ENCODE data around the gene OR10A6.

Gene OR10A6

GRCh38 chr11:7896009-7896785 lies 34.9 kb downstream of the OR10A6 start:
- H3K4me3 ChIP-seq (ENCODE audit: low read depth in 1 of 2, low read length in 2 of 2): no peak overlapping the region
- no peaks in the 10 kb centered on the region for H3K9me3 ChIP-seq (ENCODE audit: low read length)
- no peak overlapping the region for H3K27ac ChIP-seq (ENCODE audit: low read depth, low read length)
- H3K36me3 ChIP-seq (ENCODE audit: insufficient read depth, low read length): no peaks in the 10 kb centered on the region
- no peaks in the 10 kb centered on the region for H3K27me3 ChIP-seq (ENCODE audit: control insufficient read depth in 1 of 2, insufficient read depth in 2 of 2, low read length in 2 of 2)
- no peak overlapping the region for H3K9ac ChIP-seq (ENCODE audit: low read length)
- H3K4me1 ChIP-seq (ENCODE audit: insufficient read depth, low read length): no peaks in the 10 kb centered on the region

DNA sequence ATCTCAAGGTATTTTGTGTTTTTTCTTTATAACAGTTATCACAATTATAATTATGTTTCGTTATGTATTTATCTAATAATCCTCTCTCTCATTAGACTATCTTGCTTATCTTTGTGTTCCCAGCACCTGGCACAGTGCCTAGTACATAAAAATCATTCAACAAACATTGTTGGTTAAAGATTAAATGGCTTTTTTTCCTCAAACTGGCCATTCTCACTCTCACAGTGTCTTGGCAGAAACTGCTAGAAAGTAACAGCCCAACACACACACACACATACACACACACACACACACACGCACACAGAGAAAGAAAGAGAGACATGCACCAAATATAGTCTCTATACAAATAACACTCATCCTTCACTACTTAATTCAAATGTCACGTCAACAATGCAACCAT lies 36.8 kb downstream of the OR10A6 start:
- H3K27ac ChIP-seq (ENCODE audit: low read depth, low read length): no peak overlapping the region
- H3K27me3 ChIP-seq (ENCODE audit: control insufficient read depth in 1 of 2, insufficient read depth in 2 of 2, low read length in 2 of 2): no peaks in the 10 kb centered on the region
- H3K9me3 ChIP-seq (ENCODE audit: low read length): no peaks in the 10 kb centered on the region
- no peaks in the 10 kb centered on the region for H3K4me1 ChIP-seq (ENCODE audit: insufficient read depth, low read length)
- no peak overlapping the region for H3K9ac ChIP-seq (ENCODE audit: low read length)
- H3K4me3 ChIP-seq (ENCODE audit: low read depth in 1 of 2, low read length in 2 of 2): no peak overlapping the region
- H3K36me3 ChIP-seq (ENCODE audit: insufficient read depth, low read length): no peaks in the 10 kb centered on the region

DNA sequence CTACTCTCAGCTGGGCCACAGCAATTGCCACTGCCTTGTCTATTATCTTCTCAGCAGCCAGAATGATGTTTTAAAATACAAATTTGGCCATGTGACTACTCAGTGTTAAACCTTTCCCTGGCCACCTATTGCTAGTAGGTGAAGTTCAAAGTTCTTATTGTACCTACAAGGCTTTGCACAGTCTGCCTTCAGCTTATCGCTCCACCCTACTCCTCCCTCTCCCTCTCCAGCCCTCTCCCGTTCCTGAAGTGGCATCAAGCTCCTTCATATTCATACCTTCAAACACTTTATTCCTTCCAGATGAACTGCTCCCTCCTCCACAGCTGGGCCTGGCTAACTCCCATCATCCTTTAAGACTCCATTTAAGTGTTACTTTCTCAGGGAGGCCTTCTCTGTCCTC lies 37.3 kb downstream of the OR10A6 start:
- Histone ChIP-seq H3K27ac (ENCODE audit: low read depth, low read length) (no peak overlapping the region), H3K9ac (ENCODE audit: low read length) (no peak overlapping the region), H3K4me3 (ENCODE audit: low read depth in 1 of 2, low read length in 2 of 2) (no peak overlapping the region), H3K4me1 (ENCODE audit: insufficient read depth, low read length) (no peaks in the 10 kb centered on the region), H3K9me3 (ENCODE audit: low read length) (no peaks in the 10 kb centered on the region), H3K27me3 (ENCODE audit: control insufficient read depth in 1 of 2, insufficient read depth in 2 of 2, low read length in 2 of 2) (no peaks in the 10 kb centered on the region), H3K36me3 (ENCODE audit: insufficient read depth, low read length) (no peaks in the 10 kb centered on the region)

DNA sequence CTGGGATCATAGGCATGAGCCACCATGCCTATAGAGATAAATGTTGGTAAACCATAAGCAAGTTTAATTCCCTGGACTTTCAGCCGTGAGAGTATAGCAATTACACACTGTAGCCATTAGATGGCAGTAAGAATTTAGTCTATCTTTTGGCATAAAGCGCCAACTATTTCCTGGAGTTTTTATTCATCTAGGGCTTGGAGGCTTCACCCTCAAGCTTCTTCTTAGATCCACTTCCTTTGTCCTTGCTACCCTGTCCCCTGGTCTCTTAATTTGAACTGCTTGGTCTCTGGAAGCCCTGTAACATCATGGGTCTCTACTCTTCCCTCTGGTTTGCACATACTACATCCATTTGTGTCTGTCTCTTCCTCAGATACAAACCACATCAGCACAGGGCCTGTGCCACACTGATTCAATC lies 38.2 kb downstream of the OR10A6 start:
- H3K27me3 ChIP-seq (ENCODE audit: control insufficient read depth in 1 of 2, insufficient read depth in 2 of 2, low read length in 2 of 2): no peaks in the 10 kb centered on the region
- H3K9ac ChIP-seq (ENCODE audit: low read length): no peak overlapping the region
- no peaks in the 10 kb centered on the region for H3K4me1 ChIP-seq (ENCODE audit: insufficient read depth, low read length)
- H3K27ac ChIP-seq (ENCODE audit: low read depth, low read length): no peak overlapping the region
- no peaks in the 10 kb centered on the region for H3K9me3 ChIP-seq (ENCODE audit: low read length)
- no peak overlapping the region for H3K4me3 ChIP-seq (ENCODE audit: low read depth in 1 of 2, low read length in 2 of 2)
- H3K36me3 ChIP-seq (ENCODE audit: insufficient read depth, low read length): no peaks in the 10 kb centered on the region

- no peak overlapping the region for H3K4me3 ChIP-seq (ENCODE audit: low read depth in 1 of 2, low read length in 2 of 2)
- H3K4me1 ChIP-seq (ENCODE audit: insufficient read depth, low read length): no peaks in the 10 kb centered on the region
- no peaks in the 10 kb centered on the region for H3K9me3 ChIP-seq (ENCODE audit: low read length)
- H3K36me3 ChIP-seq (ENCODE audit: insufficient read depth, low read length): no peaks in the 10 kb centered on the region
- H3K27me3 ChIP-seq (ENCODE audit: control insufficient read depth in 1 of 2, insufficient read depth in 2 of 2, low read length in 2 of 2): no peaks in the 10 kb centered on the region
- H3K9ac ChIP-seq (ENCODE audit: low read length): no peak overlapping the region
- no peak overlapping the region for H3K27ac ChIP-seq (ENCODE audit: low read depth, low read length)
These were observed 38.9 kb downstream of the OR10A6 start for GRCh38 chr11:7892059-7892699.

- no peaks in the 10 kb centered on the region for H3K27me3 ChIP-seq (ENCODE audit: control insufficient read depth in 1 of 2, insufficient read depth in 2 of 2, low read length in 2 of 2)
- no peaks in the 10 kb centered on the region for H3K4me1 ChIP-seq (ENCODE audit: insufficient read depth, low read length)
- no peak overlapping the region for H3K27ac ChIP-seq (ENCODE audit: low read depth, low read length)
- H3K36me3 ChIP-seq (ENCODE audit: insufficient read depth, low read length): no peaks in the 10 kb centered on the region
- no peak overlapping the region for H3K9ac ChIP-seq (ENCODE audit: low read length)
- H3K4me3 ChIP-seq (ENCODE audit: low read depth in 1 of 2, low read length in 2 of 2): no peak overlapping the region
- no peaks in the 10 kb centered on the region for H3K9me3 ChIP-seq (ENCODE audit: low read length)
These were observed 40.5 kb downstream of the OR10A6 start for GRCh38 chr11:7890417-7891172.

DNA sequence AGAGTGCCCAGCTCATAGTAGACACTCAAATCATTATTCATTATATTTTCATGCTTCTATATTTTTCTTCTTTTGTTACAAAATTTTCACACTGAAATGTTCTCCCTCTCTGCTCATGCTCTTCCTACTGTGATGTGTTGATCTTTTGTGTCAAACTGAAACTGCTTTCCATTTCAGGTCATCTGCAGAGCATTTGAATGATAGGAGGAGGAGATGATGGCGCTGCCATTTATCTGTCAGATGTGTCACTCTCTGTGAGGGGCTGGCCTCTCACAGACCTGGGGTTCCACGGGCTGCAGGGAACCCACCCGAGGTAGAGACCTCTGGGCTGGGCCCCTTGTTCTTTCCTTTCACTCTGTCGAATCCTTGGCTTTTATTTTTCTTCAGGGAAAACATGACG lies 41.1 kb downstream of the OR10A6 start:
- H3K9me3 ChIP-seq (ENCODE audit: low read length): no peaks in the 10 kb centered on the region
- H3K4me3 ChIP-seq (ENCODE audit: low read depth in 1 of 2, low read length in 2 of 2): no peak overlapping the region
- H3K36me3 ChIP-seq (ENCODE audit: insufficient read depth, low read length): no peaks in the 10 kb centered on the region
- no peak overlapping the region for H3K27ac ChIP-seq (ENCODE audit: low read depth, low read length)
- H3K4me1 ChIP-seq (ENCODE audit: insufficient read depth, low read length): no peaks in the 10 kb centered on the region
- H3K27me3 ChIP-seq (ENCODE audit: control insufficient read depth in 1 of 2, insufficient read depth in 2 of 2, low read length in 2 of 2): no peaks in the 10 kb centered on the region
- H3K9ac ChIP-seq (ENCODE audit: low read length): no peak overlapping the region

- Histone ChIP-seq H3K4me3 (ENCODE audit: low read depth in 1 of 2, low read length in 2 of 2) (no peak overlapping the region), H3K4me1 (ENCODE audit: insufficient read depth, low read length) (no peaks in the 10 kb centered on the region), H3K27ac (ENCODE audit: low read depth, low read length) (no peak overlapping the region), H3K36me3 (ENCODE audit: insufficient read depth, low read length) (no peaks in the 10 kb centered on the region), H3K9me3 (ENCODE audit: low read length) (no peaks in the 10 kb centered on the region), H3K9ac (ENCODE audit: low read length) (no peak overlapping the region), H3K27me3 (ENCODE audit: control insufficient read depth in 1 of 2, insufficient read depth in 2 of 2, low read length in 2 of 2) (no peaks in the 10 kb centered on the region)
These were observed 48.2 kb downstream of the OR10A6 start for GRCh38 chr11:7882860-7883259.

All from muscle layer of colon (tissue), 2 donors.